Jurkat, Clone E6-1 (cell line): ENCODE results near the gene NCAM2.
A peak's percentile ranks its signal among the peaks of the same experiment; 100 is the strongest.
"Not testable (repeated sequence)": the region's sequence is repeated elsewhere in the genome, so short reads cannot be mapped to it uniquely, and the experiment has no call there.

ENCODE experiments used
- DNase-seq: peaks from one replicate; pipeline ENCODE4 v3.0.0-alpha.2; 2011; ENCODE audit warnings: low read depth, low spot score
- H3K4me3 ChIP-seq: 2 replicates; pipeline ENCODE4 v1.5.1; 2011; ENCODE audit warnings: mild to moderate bottlenecking, low read length, control low read depth, moderate library complexity

The NCAM2 gene

GRCh38 chr21:21085206-21085605 is 87.0 kb downstream of the NCAM2 start:
- DNase-seq: no peak
- H3K4me3 ChIP-seq: no peak overlapping the region

- no peak overlapping the region for H3K4me3 ChIP-seq
- DNase-seq: no peak
Measured at GRCh38 chr21:21096956-21097355, 98.7 kb downstream of the NCAM2 start.

DNA sequence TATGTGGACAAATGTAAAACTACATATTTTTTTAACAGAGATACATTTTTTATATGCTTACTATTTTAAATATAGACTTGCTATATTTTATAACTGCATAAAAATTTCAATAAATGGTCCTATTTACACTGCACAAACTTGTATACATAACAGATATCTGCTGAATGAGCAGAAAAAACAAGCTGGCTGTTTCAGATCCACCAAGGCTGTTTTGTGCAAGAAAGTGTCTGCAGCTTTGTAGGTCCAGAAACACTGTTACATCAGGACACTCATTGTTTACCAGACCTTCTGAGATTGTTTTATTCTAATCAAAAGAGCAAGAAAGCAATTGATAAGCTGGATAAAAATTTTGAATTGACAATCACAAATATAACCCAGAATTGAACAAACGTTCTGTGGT is 99.3 kb downstream of the NCAM2 start:
- no peak for DNase-seq

DNA sequence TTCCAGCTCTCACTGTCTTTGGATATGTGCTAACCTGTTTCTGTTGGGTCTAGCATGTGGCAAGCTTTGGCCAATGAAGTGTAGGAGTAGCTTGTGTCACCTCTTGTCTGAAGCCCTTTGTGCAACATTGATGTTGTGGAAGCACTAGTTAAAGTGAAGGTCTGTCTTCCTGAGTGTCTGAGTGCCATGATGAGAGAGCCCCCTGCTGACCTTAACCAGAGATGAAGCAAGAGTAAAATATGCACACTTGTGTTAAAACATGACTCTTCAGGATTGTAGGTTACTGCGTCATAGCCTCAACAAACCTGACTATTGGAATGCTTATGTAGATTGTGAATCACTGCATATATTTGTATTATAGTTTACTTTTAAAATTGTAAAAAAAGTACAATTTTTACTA is 103.7 kb downstream of the NCAM2 start:
- DNase-seq: peak; percentile 16
- H3K4me3 ChIP-seq: no peak overlapping the region

More for the DNA sequence above, 99.3 kb downstream of the NCAM2 start:
- H3K4me3 ChIP-seq: no peak overlapping the region

DNA sequence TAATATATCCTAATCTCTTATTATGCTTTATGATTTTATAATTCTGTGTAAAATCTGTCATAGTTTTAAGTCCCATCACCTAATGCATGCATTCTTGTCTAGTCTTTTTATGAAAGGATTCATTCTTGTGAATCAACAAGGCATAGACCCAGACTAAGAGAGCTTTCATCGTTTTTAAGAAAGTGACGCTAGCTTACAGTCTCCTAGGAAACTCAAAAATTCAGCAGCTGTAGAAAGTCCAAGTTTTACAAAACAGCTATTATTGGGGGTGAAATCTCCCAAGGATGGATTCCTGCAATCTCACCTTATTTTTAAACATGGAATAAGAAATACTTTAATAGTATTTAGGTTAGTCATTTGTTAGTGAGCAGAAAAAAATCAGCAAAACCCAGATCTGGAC is 104.7 kb downstream of the NCAM2 start:
- no peak for DNase-seq
- no peak overlapping the region for H3K4me3 ChIP-seq

DNA sequence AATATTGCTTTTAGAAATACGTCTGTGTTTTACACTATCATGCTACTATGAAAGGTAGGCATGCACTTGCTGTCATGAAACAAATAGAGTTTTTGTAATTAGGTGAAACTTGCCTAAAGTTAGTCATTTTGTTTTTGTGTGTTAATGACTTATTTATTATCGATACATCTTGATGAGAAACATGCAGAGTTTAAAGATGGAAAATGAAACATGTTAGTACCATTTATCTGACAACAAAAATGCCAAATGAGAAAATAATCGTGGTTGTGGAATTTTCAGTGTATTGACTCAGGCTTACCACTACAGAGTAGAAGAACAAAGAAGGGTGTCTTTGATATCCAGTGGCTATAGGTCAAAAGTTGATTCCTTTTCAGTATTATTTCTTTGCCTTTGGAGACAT is 105.5 kb downstream of the NCAM2 start:
- no peak for DNase-seq
- H3K4me3 ChIP-seq: no peak overlapping the region

DNA sequence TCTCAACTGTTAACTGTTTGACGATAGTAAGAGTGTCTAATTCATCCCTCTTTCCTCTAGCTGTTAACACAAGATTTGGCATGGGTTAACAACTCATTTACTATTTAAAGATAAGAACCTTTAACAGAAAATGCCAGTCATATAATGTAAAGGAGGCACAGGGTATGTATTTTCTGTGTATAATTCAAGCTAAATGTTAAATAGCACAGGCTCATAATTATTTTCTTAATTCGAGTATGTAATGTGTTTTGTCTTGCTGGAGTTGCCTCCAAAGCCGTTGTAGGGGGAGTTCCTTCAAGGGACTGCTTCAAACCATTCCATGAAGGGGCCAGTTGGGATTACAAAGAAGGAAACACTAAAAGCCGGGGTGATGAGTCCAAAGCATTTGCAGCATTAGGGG is 111.5 kb downstream of the NCAM2 start:
- DNase-seq: no peak
- no peak overlapping the region for H3K4me3 ChIP-seq

DNA sequence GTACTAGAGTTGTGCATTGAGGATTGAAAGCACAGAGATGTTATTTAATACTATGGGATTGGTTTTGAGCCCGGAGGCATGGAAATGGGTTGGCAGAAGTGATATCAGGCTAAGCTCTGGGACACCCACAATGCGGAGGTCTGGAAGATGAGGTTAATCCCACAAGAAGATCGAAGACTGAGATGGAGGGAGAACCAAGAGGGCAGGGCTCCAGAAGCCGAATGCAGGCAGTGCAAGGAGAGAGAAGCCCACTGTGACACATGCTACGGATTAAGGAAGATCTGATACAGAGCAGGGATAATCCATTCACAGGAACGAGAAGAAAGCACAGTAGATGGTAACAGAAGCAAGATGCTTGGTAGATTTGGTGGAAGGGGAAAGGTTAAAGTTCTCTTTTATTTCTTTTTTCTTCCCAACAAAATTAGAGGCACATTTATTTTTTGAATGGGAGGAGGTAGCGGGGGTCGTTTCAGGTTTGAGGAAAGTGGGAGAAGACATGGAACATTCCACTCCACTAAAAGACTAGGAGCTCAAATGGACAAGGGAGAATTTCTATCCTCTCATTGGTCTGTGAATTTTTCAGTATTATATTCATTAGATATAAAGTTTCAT is 113.2 kb downstream of the NCAM2 start:
- no peak for DNase-seq

DNA sequence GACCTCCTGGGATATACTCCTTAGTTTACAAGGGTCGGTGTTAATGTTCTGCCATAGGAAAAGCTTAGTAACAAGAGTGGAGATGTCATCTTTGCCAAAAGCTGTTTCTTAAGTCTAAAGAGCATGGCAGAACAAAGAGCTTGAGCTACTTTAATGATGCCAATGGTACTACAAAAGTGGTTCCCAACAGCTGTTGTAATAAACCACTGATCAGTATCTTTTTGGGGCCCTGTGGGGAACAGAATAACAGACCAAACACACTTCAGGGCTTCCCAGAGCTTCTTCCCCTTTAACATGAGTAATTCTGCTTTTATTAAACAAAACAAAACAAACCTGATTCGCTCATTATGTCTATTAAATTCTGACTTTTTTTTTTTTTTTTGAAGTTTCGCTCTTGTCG is 116.3 kb downstream of the NCAM2 start:
- no peak overlapping the region for H3K4me3 ChIP-seq
- no peak for DNase-seq

More for the DNA sequence above, 113.2 kb downstream of the NCAM2 start:
- no peak overlapping the region for H3K4me3 ChIP-seq

- H3K4me3 ChIP-seq: no peak overlapping the region
- DNase-seq: no peak
Measured at GRCh38 chr21:21119091-21119490, 120.9 kb downstream of the NCAM2 start.

- no peak overlapping the region for H3K4me3 ChIP-seq
- no peak for DNase-seq
Measured at GRCh38 chr21:21122680-21123079, 124.5 kb downstream of the NCAM2 start.

DNA sequence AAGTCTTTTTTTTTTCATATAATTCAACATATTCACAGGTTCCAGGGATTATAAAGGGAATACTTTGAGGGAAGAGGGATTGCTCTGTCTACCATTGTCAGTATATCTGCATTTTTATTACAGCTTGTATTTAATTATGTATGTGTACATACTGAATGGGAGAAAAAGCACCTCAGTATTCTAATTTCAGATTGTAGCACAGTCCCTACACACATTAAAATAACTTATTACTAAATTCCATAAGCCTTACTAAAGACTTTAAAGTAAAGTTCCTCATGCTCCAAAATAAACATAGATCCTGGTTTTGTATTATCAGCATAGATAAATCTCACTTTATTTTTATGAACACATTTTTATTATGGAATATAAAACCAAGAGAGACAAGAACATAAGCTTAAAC is 134.2 kb downstream of the NCAM2 start:
- DNase-seq: no peak
- H3K4me3 ChIP-seq: no peak overlapping the region

- DNase-seq: no peak
- H3K4me3 ChIP-seq: no peak overlapping the region
Measured at GRCh38 chr21:21137986-21138385, 139.8 kb downstream of the NCAM2 start.

DNA sequence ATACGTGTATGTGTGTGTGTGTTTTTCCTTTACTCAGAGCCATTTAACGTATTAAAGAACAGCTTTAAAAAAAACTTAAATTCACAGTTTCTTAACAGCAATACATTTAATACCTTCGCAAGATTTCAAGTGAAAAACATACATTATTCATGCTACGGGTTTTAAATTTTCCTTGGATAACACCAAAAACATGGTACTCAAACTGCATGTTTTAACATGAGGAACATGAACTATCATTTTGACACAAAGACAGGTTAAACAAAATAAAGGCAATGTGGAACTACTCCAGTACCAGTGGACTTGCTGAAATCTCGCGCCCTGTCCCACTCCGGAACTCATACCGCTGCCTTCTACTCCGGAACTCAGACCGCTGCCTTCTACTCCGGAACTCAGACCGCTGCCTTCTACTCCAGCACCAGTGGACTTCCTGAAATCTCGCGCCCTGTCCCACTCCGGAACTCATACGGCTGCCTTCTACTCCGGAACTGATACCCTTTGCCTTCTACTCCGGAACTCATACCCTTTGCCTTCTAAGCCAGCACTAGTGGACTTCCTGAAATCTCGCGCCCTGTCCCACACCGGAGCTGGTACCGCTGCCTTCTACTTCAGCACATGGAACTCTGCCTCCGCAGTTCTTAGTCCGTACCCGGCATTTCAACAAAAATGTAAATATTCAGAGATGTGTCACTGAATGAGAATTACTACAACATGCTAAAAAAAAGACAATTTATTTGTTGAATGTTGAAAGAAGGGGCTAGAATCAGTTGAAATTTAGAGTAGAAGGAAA is 148.6 kb downstream of the NCAM2 start:
- DNase-seq: no peak
- H3K4me3 ChIP-seq: no peak overlapping the region

DNA sequence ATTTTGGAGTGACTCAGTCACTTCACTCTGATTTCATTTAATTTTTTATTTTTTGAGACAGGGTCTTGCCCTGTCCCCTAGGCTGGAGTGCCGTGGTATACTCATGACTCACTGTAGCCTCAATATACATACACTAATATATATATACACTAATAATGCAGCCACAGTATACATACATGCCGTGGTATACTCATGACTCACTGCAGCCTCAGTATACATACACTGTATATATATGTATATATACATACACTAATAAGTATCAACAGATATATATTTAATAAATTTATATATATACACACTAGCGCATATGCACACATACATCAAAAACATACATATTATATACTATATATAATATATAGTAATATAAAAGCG is 149.2 kb downstream of the NCAM2 start:
- H3K4me3 ChIP-seq: no peak overlapping the region
- DNase-seq: no peak

- no peak overlapping the region for H3K4me3 ChIP-seq
- no peak for DNase-seq
Measured at GRCh38 chr21:21148009-21148408, 149.8 kb downstream of the NCAM2 start.

GRCh38 chr21:21148514-21148913 is 150.3 kb downstream of the NCAM2 start:
- DNase-seq: no peak

DNA sequence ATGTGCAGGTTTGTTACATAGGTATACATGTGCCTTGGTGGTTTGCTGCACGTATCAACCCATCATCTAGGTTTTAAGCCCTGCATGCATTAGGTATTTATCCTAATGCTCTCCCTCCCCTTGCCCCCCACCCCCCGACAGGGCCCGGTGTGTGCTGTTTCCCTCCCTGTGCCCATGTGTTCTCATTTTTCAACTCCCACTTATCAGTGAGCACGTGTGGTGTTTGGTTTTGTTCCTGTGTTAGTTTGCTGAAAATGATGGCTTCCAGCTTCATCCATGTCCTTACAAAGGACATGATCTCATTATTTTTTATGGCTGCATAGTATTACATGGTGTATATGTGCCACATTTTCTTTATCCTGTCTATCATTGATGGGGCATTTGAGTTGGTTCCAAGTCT is 151.2 kb downstream of the NCAM2 start:
- H3K4me3 ChIP-seq, DNase-seq: not testable (repeated sequence)

More at GRCh38 chr21:21148514-21148913, 150.3 kb downstream of the NCAM2 start:
- H3K4me3 ChIP-seq: no peak overlapping the region

GRCh38 chr21:21151231-21151630 is 153.0 kb downstream of the NCAM2 start:
- no peak for DNase-seq
- H3K4me3 ChIP-seq: no peak overlapping the region

DNA sequence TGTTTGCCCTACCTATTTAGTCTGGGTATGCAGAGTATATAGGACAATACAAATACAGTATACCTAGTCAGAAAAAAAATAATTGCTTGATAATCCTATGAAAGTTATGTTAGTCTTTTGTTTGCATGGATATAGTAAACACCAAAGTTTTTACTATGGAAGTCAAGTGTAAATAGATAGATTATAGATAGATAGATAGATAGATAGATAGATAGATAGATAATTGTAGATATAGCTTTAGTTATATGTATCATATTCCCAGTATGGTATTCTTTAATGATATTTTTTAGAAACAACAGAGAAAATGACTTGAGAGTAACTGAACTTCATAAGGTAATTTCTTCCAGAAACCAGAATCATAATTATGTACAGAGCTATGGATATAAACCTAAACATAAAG is 158.2 kb downstream of the NCAM2 start:
- no peak for DNase-seq
- no peak overlapping the region for H3K4me3 ChIP-seq

GRCh38 chr21:21156957-21157356 is 158.7 kb downstream of the NCAM2 start:
- no peak for DNase-seq
- no peak overlapping the region for H3K4me3 ChIP-seq
